Neuronal stem cell (in vitro differentiated cells): ENCODE measurements around the gene NAA60.

ENCODE experiments used
- DNase-seq: peaks from one replicate; pipeline ENCODE4 v3.0.0-alpha.2; 2013; ENCODE audit warnings: low spot score
- H2AFZ ChIP-seq: one replicate; pipeline ENCODE4 v1.6.1; 2013; ENCODE audit warnings: mild to moderate bottlenecking, low read length, inconsistent platforms
- H2AK5ac ChIP-seq: 2 replicates; pipeline ENCODE4 v1.6.1; 2013; ENCODE audit warnings: low read depth, mild to moderate bottlenecking, inconsistent platforms, low read length, moderate library complexity, mixed read lengths
- H2BK120ac ChIP-seq: 2 replicates; pipeline ENCODE4 v1.6.1; 2013; ENCODE audit warnings: low read depth, mild to moderate bottlenecking, inconsistent platforms, low read length, moderate library complexity, mixed read lengths
- H2BK12ac ChIP-seq: one replicate; pipeline ENCODE4 v1.6.1; 2013; ENCODE audit warnings: low read length, inconsistent platforms
- H2BK15ac ChIP-seq: 2 replicates; pipeline ENCODE4 v1.6.1; 2013; ENCODE audit warnings: mild to moderate bottlenecking, low read length, inconsistent platforms, mixed read lengths
- H2BK5ac ChIP-seq: one replicate; pipeline ENCODE4 v1.6.1; 2013; ENCODE audit warnings: inconsistent platforms, mild to moderate bottlenecking, low read length, moderate library complexity
- H3K14ac ChIP-seq: one replicate; pipeline ENCODE4 v1.6.1; 2013; ENCODE audit warnings: low read length, inconsistent platforms
- H3K18ac ChIP-seq: 2 replicates; pipeline ENCODE4 v1.6.1; 2013; ENCODE audit warnings: low read length, inconsistent platforms
- H3K23ac ChIP-seq: 2 replicates; pipeline ENCODE4 v1.6.1; 2013; ENCODE audit warnings: low read depth, mild to moderate bottlenecking, mixed read lengths, low read length, inconsistent platforms; ENCODE audit not compliant: poor library complexity
- H3K27ac ChIP-seq: replicated peaks from 3 replicates; pipeline ENCODE4 v1.5.1; 2013; ENCODE audit warnings: low read length, inconsistent platforms
- H3K27me3 ChIP-seq, 3 experiments: 2 replicates each; pipeline ENCODE4 v1.6.1; 2013; ENCODE audit warnings: low read length in 3 of 3, mild to moderate bottlenecking in 2 of 3, inconsistent platforms in 1 of 3, low read depth in 1 of 3, mixed read lengths in 1 of 3, moderate library complexity in 1 of 3; ENCODE audit not compliant: control insufficient read depth in 3 of 3, insufficient read depth in 3 of 3
- H3K36me3 ChIP-seq, 2 donors: replicated peaks in 1 of 2; 2 replicates each; pipeline ENCODE4 v1.6.1; 2013; ENCODE audit warnings: low read length in 2 of 2; ENCODE audit not compliant: control insufficient read depth in 2 of 2, insufficient read depth in 2 of 2
- H3K4ac ChIP-seq: 2 replicates; pipeline ENCODE4 v1.6.1; 2013; ENCODE audit warnings: inconsistent platforms, mild to moderate bottlenecking, low read length, moderate library complexity
- H3K4me1 ChIP-seq, 2 donors: 1 replicate in 1 of 2; 2 replicates in 1 of 2; pipeline ENCODE4 v1.6.1; 2013; ENCODE audit warnings: low read length in 2 of 2, low read depth in 1 of 2; ENCODE audit not compliant: control insufficient read depth in 2 of 2, insufficient read depth in 1 of 2
- H3K4me2 ChIP-seq: one replicate; pipeline ENCODE4 v1.6.1; 2013; ENCODE audit warnings: mild to moderate bottlenecking, low read length, inconsistent platforms; ENCODE audit not compliant: insufficient read depth, poor library complexity, severe bottlenecking
- H3K4me3 ChIP-seq, 2 donors: 2 replicates each; pipeline ENCODE4 v1.5.1; 2013; ENCODE audit warnings: low read length in 2 of 2, mild to moderate bottlenecking in 2 of 2, inconsistent platforms in 1 of 2, moderate library complexity in 1 of 2
- H3K79me1 ChIP-seq: one replicate; pipeline ENCODE4 v1.6.1; 2013; ENCODE audit warnings: low read depth, mild to moderate bottlenecking, inconsistent platforms, low read length, moderate library complexity
- H3K9ac ChIP-seq: one replicate; pipeline ENCODE4 v1.6.1; 2013; ENCODE audit warnings: mild to moderate bottlenecking, low read depth, low read length, inconsistent platforms; ENCODE audit not compliant: poor library complexity
- H3K9me3 ChIP-seq, 2 donors: replicated peaks in 1 of 2; 2 replicates each; pipeline versions ENCODE3 to v1.6.1; 2013; ENCODE audit warnings: low read length in 2 of 2, mild to moderate bottlenecking in 2 of 2, inconsistent platforms in 1 of 2, low read depth in 1 of 2, mixed read lengths in 1 of 2, moderate library complexity in 1 of 2; ENCODE audit not compliant: control insufficient read depth in 2 of 2, insufficient read depth in 1 of 2
- H4K8ac ChIP-seq: one replicate; pipeline ENCODE4 v1.6.1; 2013; ENCODE audit warnings: low read depth, mild to moderate bottlenecking, inconsistent platforms, low read length, moderate library complexity
- H4K91ac ChIP-seq: one replicate; pipeline ENCODE4 v1.6.1; 2013; ENCODE audit warnings: low read length, low read depth, mild to moderate bottlenecking, inconsistent platforms; ENCODE audit not compliant: poor library complexity
- WGBS, 2 donors: extraction: QIAGEN DNeasy Blood & Tissue Kit; methylation state at CpG; one replicate each; pipeline ENCODE4 v1.1.7; 2013; ENCODE audit warnings: missing lambda C conversion rate in 2 of 2, mixed read lengths in 1 of 2; ENCODE audit not compliant: insufficient read length in 2 of 2, insufficient replicate concordance in 1 of 2; ENCODE audit errors: extremely low coverage in 2 of 2; 5-methylcytosine and 5-hydroxymethylcytosine counted together

Gene NAA60

GRCh38 chr16:3484318-3485096 lies 41.0 kb downstream of the NAA60 start:
- H2BK12ac ChIP-seq = no peak overlapping the region
- no peak overlapping the region for H2BK120ac ChIP-seq
- H2AFZ ChIP-seq = no peak overlapping the region
- H2BK5ac ChIP-seq = no peak overlapping the region
- H4K8ac ChIP-seq = no peak overlapping the region
- no peaks in the 10 kb centered on the region for H3K27me3 ChIP-seq
- no peak overlapping the region for H2BK15ac ChIP-seq
- no peak overlapping the region for H3K18ac ChIP-seq
- no peak overlapping the region for H3K14ac ChIP-seq
- peaks cover 45 to 79% of the 10 kb centered on the region in 2 donors for H3K36me3 ChIP-seq
- no peak overlapping the region for H4K91ac ChIP-seq
- H3K4me2 ChIP-seq = no peak overlapping the region
- peak overlapping the region; percentile 49 for H3K23ac ChIP-seq
- H3K9ac ChIP-seq = no peak overlapping the region
- peaks cover 11% of the 10 kb centered on the region for H3K79me1 ChIP-seq
- no peak overlapping the region for H3K4me3 ChIP-seq
- H3K4me1 ChIP-seq = peaks cover 0 to 3% of the 10 kb centered on the region in 2 donors
- WGBS, 2 donors = no CpG with 5 or more reads among the region's 30 CpGs
- peaks cover 0 to 3% of the 10 kb centered on the region in 2 donors for H3K9me3 ChIP-seq
- H2AK5ac ChIP-seq = no peak overlapping the region
- H3K4ac ChIP-seq = no peak overlapping the region
- no peak overlapping the region for H3K27ac ChIP-seq
- no peak for DNase-seq

GRCh38 chr16:3485097-3485745 lies 41.7 kb downstream of the NAA60 start:
- no CpG with 5 or more reads among the region's 15 CpGs for WGBS, 2 donors
- Histone ChIP-seq H2BK15ac (no peak overlapping the region), H3K27me3 (no peaks in the 10 kb centered on the region), H2AFZ (no peak overlapping the region), H3K14ac (no peak overlapping the region), H3K9me3 (peaks cover 0 to 3% of the 10 kb centered on the region in 2 donors), H4K8ac (no peak overlapping the region), H3K4ac (no peak overlapping the region), H2BK12ac (no peak overlapping the region), H2AK5ac (no peak overlapping the region), H3K4me3 (no peak overlapping the region), H3K4me1 (peaks cover 0 to 3% of the 10 kb centered on the region in 2 donors), H2BK5ac (no peak overlapping the region), H3K79me1 (peaks cover 10% of the 10 kb centered on the region), H3K9ac (no peak overlapping the region), H3K4me2 (no peak overlapping the region), H3K36me3 (peaks cover 43 to 73% of the 10 kb centered on the region in 2 donors), H3K18ac (no peak overlapping the region), H2BK120ac (no peak overlapping the region), H3K23ac (peak overlapping the region; percentile 49), H4K91ac (no peak overlapping the region), H3K27ac (no peak overlapping the region)
- no peak for DNase-seq

GRCh38 chr16:3485821-3486505 lies 42.5 kb downstream of the NAA60 start:
- no peak overlapping the region for H2BK5ac ChIP-seq
- H3K23ac ChIP-seq = peak overlapping the region; percentile 87
- H3K9me3 ChIP-seq = peaks cover 0 to 3% of the 10 kb centered on the region in 2 donors
- no peak overlapping the region for H4K91ac ChIP-seq
- no peak overlapping the region for H3K27ac ChIP-seq
- no peak overlapping the region for H2AFZ ChIP-seq
- H2BK12ac ChIP-seq = no peak overlapping the region
- H3K14ac ChIP-seq = no peak overlapping the region
- WGBS, 2 donors = no CpG with 5 or more reads among the region's 20 CpGs
- no peak for DNase-seq
- no peak overlapping the region for H3K4me2 ChIP-seq
- H3K4me1 ChIP-seq = peaks cover 0 to 3% of the 10 kb centered on the region in 2 donors
- no peak overlapping the region for H3K4ac ChIP-seq
- peak overlapping the region in 1 of 2 donors; percentile 41 for H3K4me3 ChIP-seq
- H3K36me3 ChIP-seq = peaks cover 43 to 69% of the 10 kb centered on the region in 2 donors
- H3K18ac ChIP-seq = peak overlapping the region; percentile 36
- H2AK5ac ChIP-seq = no peak overlapping the region
- no peak overlapping the region for H2BK120ac ChIP-seq
- no peaks in the 10 kb centered on the region for H3K27me3 ChIP-seq
- peak overlapping the region; percentile 40 for H3K9ac ChIP-seq
- peak overlapping the region; percentile 10 for H2BK15ac ChIP-seq
- no peak overlapping the region for H4K8ac ChIP-seq
- peaks cover 10% of the 10 kb centered on the region for H3K79me1 ChIP-seq
